Measurements from ENCODE around the gene GHSR.

Gene GHSR

GRCh38 chr3:172438186-172438585, 10.1 kb downstream of the GHSR start:
- Histone ChIP-seq H3K9me3 (ENCODE audit: control insufficient read depth in 2 of 2, low read length in 2 of 2) (no peaks in the 10 kb centered on the region), H3K27me3 (ENCODE audit: control insufficient read depth in 1 of 2, insufficient read depth in 2 of 2, low read length in 2 of 2) (no peaks in the 10 kb centered on the region), H3K4me1 (ENCODE audit: control insufficient read depth, insufficient read depth, low read length) (no peaks in the 10 kb centered on the region), H3K36me3 (ENCODE audit: control insufficient read depth in 2 of 2, insufficient read depth in 2 of 2, low read length in 2 of 2) (no peaks in the 10 kb centered on the region), H3K9ac (ENCODE audit: low read length in 2 of 2) (no peak overlapping the region), H3K4me3 (ENCODE audit: low read length in 2 of 2) (no peak overlapping the region), H3K27ac (ENCODE audit: low read length) (no peak overlapping the region)

DNA sequence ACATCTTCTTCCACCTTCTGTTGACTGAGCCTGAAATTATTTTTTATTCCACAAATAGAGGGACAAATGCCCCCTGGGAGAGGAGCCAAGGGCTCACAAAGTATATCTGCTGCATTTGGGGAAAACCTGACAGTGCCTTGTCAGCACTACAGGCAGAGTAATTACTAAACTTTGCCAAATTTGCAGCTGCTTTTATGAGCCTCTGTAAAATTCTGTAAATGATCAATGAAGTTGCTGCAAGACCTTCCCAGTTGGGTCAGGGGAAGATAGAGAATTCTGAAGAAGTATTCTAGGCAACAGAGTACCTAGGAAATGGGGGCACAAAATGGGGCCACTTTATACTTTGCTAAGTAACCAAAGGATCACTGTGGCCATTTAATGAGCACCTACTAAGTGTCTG, 10.5 kb downstream of the GHSR start:
- no peaks in the 10 kb centered on the region for H3K9me3 ChIP-seq (ENCODE audit: control insufficient read depth in 2 of 2, low read length in 2 of 2)
- no peak overlapping the region for H3K27ac ChIP-seq (ENCODE audit: low read length)
- no peaks in the 10 kb centered on the region for H3K4me1 ChIP-seq (ENCODE audit: control insufficient read depth, insufficient read depth, low read length)
- no peaks in the 10 kb centered on the region for H3K36me3 ChIP-seq (ENCODE audit: control insufficient read depth in 2 of 2, insufficient read depth in 2 of 2, low read length in 2 of 2)
- no peak overlapping the region for H3K9ac ChIP-seq (ENCODE audit: low read length in 2 of 2)
- H3K27me3 ChIP-seq (ENCODE audit: control insufficient read depth in 1 of 2, insufficient read depth in 2 of 2, low read length in 2 of 2): no peaks in the 10 kb centered on the region
- no peak overlapping the region for H3K4me3 ChIP-seq (ENCODE audit: low read length in 2 of 2)

DNA sequence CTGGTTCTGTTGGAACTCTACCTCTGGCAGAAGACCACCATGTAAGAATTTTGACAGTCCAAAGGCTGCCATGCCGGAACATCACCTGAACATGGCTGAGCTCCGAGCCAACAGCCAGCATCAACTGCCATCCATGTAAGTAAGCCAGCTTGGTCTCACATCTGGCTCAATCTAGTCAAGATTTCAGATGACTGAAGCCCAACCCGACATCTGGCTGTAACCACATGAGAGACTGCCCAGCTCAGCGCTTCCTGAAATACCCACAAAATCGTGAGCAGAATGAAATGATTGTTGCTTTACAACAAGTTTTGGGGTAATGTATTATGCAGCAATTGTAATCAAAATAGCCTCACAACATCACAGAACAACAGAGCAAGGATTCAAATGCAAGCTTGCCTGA, 32.9 kb downstream of the GHSR start:
- H3K27me3 ChIP-seq (ENCODE audit: control insufficient read depth in 1 of 2, insufficient read depth in 2 of 2, low read length in 2 of 2): no peaks in the 10 kb centered on the region
- H3K9me3 ChIP-seq (ENCODE audit: control insufficient read depth in 2 of 2, low read length in 2 of 2): no peaks in the 10 kb centered on the region
- H3K9ac ChIP-seq (ENCODE audit: low read length in 2 of 2): no peak overlapping the region
- no peaks in the 10 kb centered on the region for H3K36me3 ChIP-seq (ENCODE audit: control insufficient read depth in 2 of 2, insufficient read depth in 2 of 2, low read length in 2 of 2)
- no peak overlapping the region for H3K4me3 ChIP-seq (ENCODE audit: low read length in 2 of 2)
- H3K27ac ChIP-seq (ENCODE audit: low read length): no peak overlapping the region
- H3K4me1 ChIP-seq (ENCODE audit: control insufficient read depth, insufficient read depth, low read length): no peaks in the 10 kb centered on the region

- H3K27me3 ChIP-seq (ENCODE audit: control insufficient read depth in 1 of 2, insufficient read depth in 2 of 2, low read length in 2 of 2): no peaks in the 10 kb centered on the region
- no peaks in the 10 kb centered on the region for H3K9me3 ChIP-seq (ENCODE audit: control insufficient read depth in 2 of 2, low read length in 2 of 2)
- no peak overlapping the region for H3K27ac ChIP-seq (ENCODE audit: low read length)
- no peak overlapping the region for H3K9ac ChIP-seq (ENCODE audit: low read length in 2 of 2)
- no peaks in the 10 kb centered on the region for H3K36me3 ChIP-seq (ENCODE audit: control insufficient read depth in 2 of 2, insufficient read depth in 2 of 2, low read length in 2 of 2)
- no peaks in the 10 kb centered on the region for H3K4me1 ChIP-seq (ENCODE audit: control insufficient read depth, insufficient read depth, low read length)
- H3K4me3 ChIP-seq (ENCODE audit: low read length in 2 of 2): no peak overlapping the region
Measured at GRCh38 chr3:172411478-172411947, 36.7 kb downstream of the GHSR start.

GRCh38 chr3:172410702-172411477, 37.4 kb downstream of the GHSR start:
- no peak overlapping the region for H3K27ac ChIP-seq (ENCODE audit: low read length)
- H3K4me1 ChIP-seq (ENCODE audit: control insufficient read depth, insufficient read depth, low read length): no peaks in the 10 kb centered on the region
- H3K9me3 ChIP-seq (ENCODE audit: control insufficient read depth in 2 of 2, low read length in 2 of 2): no peaks in the 10 kb centered on the region
- no peaks in the 10 kb centered on the region for H3K36me3 ChIP-seq (ENCODE audit: control insufficient read depth in 2 of 2, insufficient read depth in 2 of 2, low read length in 2 of 2)
- no peak overlapping the region for H3K4me3 ChIP-seq (ENCODE audit: low read length in 2 of 2)
- H3K9ac ChIP-seq (ENCODE audit: low read length in 2 of 2): no peak overlapping the region
- H3K27me3 ChIP-seq (ENCODE audit: control insufficient read depth in 1 of 2, insufficient read depth in 2 of 2, low read length in 2 of 2): no peaks in the 10 kb centered on the region

- H3K9me3 ChIP-seq (ENCODE audit: control insufficient read depth in 2 of 2, low read length in 2 of 2): peaks cover 0 to 2% of the 10 kb centered on the region in 2 donors
- no peak overlapping the region for H3K9ac ChIP-seq (ENCODE audit: low read length in 2 of 2)
- no peaks in the 10 kb centered on the region for H3K36me3 ChIP-seq (ENCODE audit: control insufficient read depth in 2 of 2, insufficient read depth in 2 of 2, low read length in 2 of 2)
- no peaks in the 10 kb centered on the region for H3K4me1 ChIP-seq (ENCODE audit: control insufficient read depth, insufficient read depth, low read length)
- no peak overlapping the region for H3K27ac ChIP-seq (ENCODE audit: low read length)
- H3K27me3 ChIP-seq (ENCODE audit: control insufficient read depth in 1 of 2, insufficient read depth in 2 of 2, low read length in 2 of 2): no peaks in the 10 kb centered on the region
- no peak overlapping the region for H3K4me3 ChIP-seq (ENCODE audit: low read length in 2 of 2)
Measured at GRCh38 chr3:172407872-172408271, 40.4 kb downstream of the GHSR start.

DNA sequence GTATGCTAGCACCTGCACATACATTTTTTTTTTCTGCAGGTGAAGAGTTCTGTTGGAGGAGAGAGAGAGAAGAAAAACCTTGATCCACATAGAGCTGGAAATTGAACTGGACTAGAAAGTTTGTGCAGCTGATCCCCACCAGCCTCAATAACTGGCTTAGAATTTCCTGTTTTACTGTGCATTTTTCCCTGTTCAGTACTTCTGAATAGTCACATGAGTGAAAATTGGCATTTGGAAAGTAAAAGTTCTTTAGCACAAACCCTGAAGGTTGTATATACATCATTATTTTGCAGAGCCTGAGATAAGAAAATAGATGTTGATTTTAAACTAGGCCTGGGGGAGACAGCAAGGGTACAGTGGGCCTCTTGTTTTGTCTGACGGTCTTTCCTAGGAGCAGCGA, 42.3 kb downstream of the GHSR start:
- no peak overlapping the region for H3K4me3 ChIP-seq (ENCODE audit: low read length in 2 of 2)
- no peaks in the 10 kb centered on the region for H3K27me3 ChIP-seq (ENCODE audit: control insufficient read depth in 1 of 2, insufficient read depth in 2 of 2, low read length in 2 of 2)
- H3K27ac ChIP-seq (ENCODE audit: low read length): no peak overlapping the region
- H3K9me3 ChIP-seq (ENCODE audit: control insufficient read depth in 2 of 2, low read length in 2 of 2): peaks cover 0 to 2% of the 10 kb centered on the region in 2 donors
- no peaks in the 10 kb centered on the region for H3K4me1 ChIP-seq (ENCODE audit: control insufficient read depth, insufficient read depth, low read length)
- H3K9ac ChIP-seq (ENCODE audit: low read length in 2 of 2): no peak overlapping the region
- peaks cover 3 to 4% of the 10 kb centered on the region in 2 donors for H3K36me3 ChIP-seq (ENCODE audit: control insufficient read depth in 2 of 2, insufficient read depth in 2 of 2, low read length in 2 of 2)

- H3K36me3 ChIP-seq (ENCODE audit: control insufficient read depth in 2 of 2, insufficient read depth in 2 of 2, low read length in 2 of 2): peaks cover 3 to 4% of the 10 kb centered on the region in 2 donors
- no peak overlapping the region for H3K4me3 ChIP-seq (ENCODE audit: low read length in 2 of 2)
- H3K4me1 ChIP-seq (ENCODE audit: control insufficient read depth, insufficient read depth, low read length): no peaks in the 10 kb centered on the region
- H3K27ac ChIP-seq (ENCODE audit: low read length): no peak overlapping the region
- H3K27me3 ChIP-seq (ENCODE audit: control insufficient read depth in 1 of 2, insufficient read depth in 2 of 2, low read length in 2 of 2): no peaks in the 10 kb centered on the region
- H3K9ac ChIP-seq (ENCODE audit: low read length in 2 of 2): no peak overlapping the region
- H3K9me3 ChIP-seq (ENCODE audit: control insufficient read depth in 2 of 2, low read length in 2 of 2): peaks cover 0 to 2% of the 10 kb centered on the region in 2 donors
Measured at GRCh38 chr3:172404237-172404962, 43.9 kb downstream of the GHSR start.

DNA sequence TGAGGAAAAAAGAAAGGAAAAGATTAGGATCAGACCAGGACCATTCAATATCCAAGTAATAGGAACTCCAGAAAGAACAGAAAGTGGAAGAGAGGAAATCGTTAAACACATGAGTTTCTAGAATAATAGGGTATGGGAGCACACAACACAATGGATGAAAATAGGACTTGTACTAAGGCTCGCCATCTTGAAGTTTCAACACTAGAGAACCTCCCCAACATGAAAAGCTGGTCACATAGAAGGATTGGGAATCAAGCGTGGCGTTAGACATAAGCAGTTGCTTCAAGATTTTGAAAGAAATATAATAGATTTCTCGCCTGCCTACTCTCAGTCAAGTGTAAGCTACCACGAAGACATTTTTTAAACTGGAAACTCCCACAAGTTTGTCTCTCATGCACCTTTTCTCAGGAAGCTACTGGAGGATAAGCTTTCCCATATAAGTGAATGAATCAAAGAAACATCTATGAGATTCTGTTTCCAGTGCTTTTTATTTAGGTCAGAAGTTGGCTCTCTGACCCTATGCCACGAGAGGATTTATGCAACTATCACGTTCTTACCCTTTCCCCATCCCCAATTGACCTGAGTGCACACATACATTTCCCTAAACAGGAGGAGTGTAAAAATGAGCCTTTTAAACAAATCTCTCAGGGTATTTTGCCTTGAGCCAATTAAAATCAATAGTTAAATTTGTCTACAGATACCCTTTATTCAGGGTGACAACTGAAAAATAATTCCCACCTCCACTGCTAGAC, 45.2 kb downstream of the GHSR start:
- Histone ChIP-seq H3K9me3 (ENCODE audit: control insufficient read depth in 2 of 2, low read length in 2 of 2) (peaks cover 0 to 2% of the 10 kb centered on the region in 2 donors), H3K27me3 (ENCODE audit: control insufficient read depth in 1 of 2, insufficient read depth in 2 of 2, low read length in 2 of 2) (no peaks in the 10 kb centered on the region), H3K27ac (ENCODE audit: low read length) (no peak overlapping the region), H3K4me3 (ENCODE audit: low read length in 2 of 2) (no peak overlapping the region), H3K4me1 (ENCODE audit: control insufficient read depth, insufficient read depth, low read length) (no peaks in the 10 kb centered on the region), H3K9ac (ENCODE audit: low read length in 2 of 2) (no peak overlapping the region), H3K36me3 (ENCODE audit: control insufficient read depth in 2 of 2, insufficient read depth in 2 of 2, low read length in 2 of 2) (peaks cover 7 to 9% of the 10 kb centered on the region in 2 donors)

DNA sequence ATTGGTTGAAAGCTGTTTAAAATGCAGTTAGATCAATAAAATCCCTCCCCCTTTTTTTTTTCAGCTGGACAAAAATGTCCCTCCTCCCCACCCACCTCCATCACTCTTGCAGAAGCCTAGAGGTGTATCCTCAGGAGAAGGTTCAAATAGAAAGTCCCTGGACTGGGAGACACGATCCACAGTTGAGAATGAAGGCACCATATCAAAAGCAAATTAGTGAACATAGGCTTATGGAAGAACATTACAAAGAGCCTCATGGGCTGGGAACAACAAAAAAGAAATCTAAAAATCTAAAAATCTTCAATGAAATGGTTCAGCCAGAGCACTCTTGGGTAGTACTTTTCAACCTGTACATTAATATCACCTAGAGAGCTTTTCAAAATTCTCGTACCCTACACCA, 46.2 kb downstream of the GHSR start:
- peaks cover 0 to 2% of the 10 kb centered on the region in 2 donors for H3K9me3 ChIP-seq (ENCODE audit: control insufficient read depth in 2 of 2, low read length in 2 of 2)
- H3K27ac ChIP-seq (ENCODE audit: low read length): no peak overlapping the region
- H3K4me3 ChIP-seq (ENCODE audit: low read length in 2 of 2): no peak overlapping the region
- H3K4me1 ChIP-seq (ENCODE audit: control insufficient read depth, insufficient read depth, low read length): no peaks in the 10 kb centered on the region
- H3K27me3 ChIP-seq (ENCODE audit: control insufficient read depth in 1 of 2, insufficient read depth in 2 of 2, low read length in 2 of 2): no peaks in the 10 kb centered on the region
- no peak overlapping the region for H3K9ac ChIP-seq (ENCODE audit: low read length in 2 of 2)
- H3K36me3 ChIP-seq (ENCODE audit: control insufficient read depth in 2 of 2, insufficient read depth in 2 of 2, low read length in 2 of 2): peaks cover 12% of the 10 kb centered on the region in 2 donors
